Psoas muscle (tissue), 8 donors: ENCODE results near the gene ADGRG3. TPM values are rescaled to one million over a fixed set of nuclear protein-coding genes. Genes with fewer than 3 reads are reported as not detected.

Experiments used
- ATAC-seq, 4 donors: fragments of 200-7000 bp; cut with Tn5 transposase; one replicate each; pipeline ENCODE4 v1.9.1; 2020; ENCODE audit warnings: moderate library complexity in 3 of 4, mild to moderate bottlenecking in 2 of 4
- DNase-seq, 2 donors: peaks; one replicate each; pipeline ENCODE4 v3.0.0-alpha.2; 2020
- H3K27ac ChIP-seq: fragments of 200-600 bp; one replicate; pipeline ENCODE4 v1.8.0; 2022
- H3K27me3 ChIP-seq, 3 donors: fragments of 200-600 bp in 1 of 3; one replicate each; pipeline versions ENCODE4 v1.6.1 to v1.8.0; 2013 to 2022; ENCODE audit warnings: low read length in 2 of 3, mild to moderate bottlenecking in 2 of 3, moderate library complexity in 1 of 3; ENCODE audit not compliant: insufficient read depth in 3 of 3
- H3K36me3 ChIP-seq, 2 donors: fragments of 200-600 bp in 1 of 2; one replicate each; pipeline versions ENCODE4 v1.6.1 to v1.8.0; 2013 to 2022; ENCODE audit warnings: low read depth in 1 of 2, mild to moderate bottlenecking in 1 of 2, moderate library complexity in 1 of 2; ENCODE audit not compliant: insufficient read depth in 1 of 2
- H3K4me1 ChIP-seq: fragments of 200-600 bp; one replicate; pipeline ENCODE4 v1.8.0; 2022
- H3K4me3 ChIP-seq: fragments of 200-600 bp; one replicate; pipeline ENCODE4 v1.8.0; 2022; ENCODE audit warnings: mild to moderate bottlenecking
- H3K9me3 ChIP-seq: fragments of 200-600 bp; one replicate; pipeline ENCODE4 v1.8.0; 2022
- CTCF ChIP-seq: fragments of 200-600 bp; IDR thresholded peaks from one replicate; pipeline ENCODE4 v1.8.0; 2022; ENCODE audit warnings: antibody characterized with exemption
- WGBS, 3 donors: extraction: QIAGEN DNeasy Blood & Tissue Kit; methylation state at CpG; one replicate each; pipeline versions ENCODE4 v1.1.6 to v1.1.7; 2013; 5-methylcytosine and 5-hydroxymethylcytosine counted together
- intact Hi-C, 2 donors: fragments of 100-400 bp; cut with DNase I; formaldehyde crosslinking; loops; one replicate each; pipeline versions ENCODE4 v1.11.0 to v1.14.2; 2022
- polyA plus RNA-seq, 3 donors: library from polyadenylated mRNA; stranded (reverse); fragments of 200-250 nt; gene quantifications; one replicate each; pipeline ENCODE4 v1.2.3, GENCODE V29; 2013
- total RNA-seq, 4 donors: library from RNA; stranded (reverse); fragmentation: NEBNext Ultra II Directional in 2 of 4; extraction: Animal tissue kit (Norgen Biotek cat#: 25700) in 2 of 4; gene quantifications; one replicate each; pipeline versions ENCODE4 v1.2.1 to v1.2.4, GENCODE V29; 2021 to 2023
- donor health status: healthy with polysubstance abuse.
- donor health status: DM: no; HTN: no; CAD: no; lungs with moderate emphysema.
- donor health status: Bipolar disorder and iron deficiency.
- donor health status: healthy.
- donor health status: DM: yes; HTN: yes; CAD: no.
- donor health status: DM: no; HTN: no; CAD: no.
- donor health status: DM: no; HTN: no; CAD: no.
- donor health status: DM: yes; HTN: yes; CAD: no.

Gene ADGRG3
- total and polyA plus RNA-seq, 7 donors, result 0.16 to 0.57 (median 0.31) TPM

GRCh38 chr16:57734925-57735754, 67.0 kb downstream of the ADGRG3 start:
- ATAC-seq (peak; percentile 94 to 96 (median 95)), DNase-seq (peak; percentile 98 to 99)
- Histone ChIP-seq H3K27ac (peak overlapping the region; percentile 89), H3K4me1 (no peaks in the 10 kb centered on the region), H3K4me3 (peak overlapping the region; percentile 89), H3K27me3 (no peaks in the 10 kb centered on the region), H3K36me3 (no peaks in the 10 kb centered on the region), H3K9me3 (no peaks in the 10 kb centered on the region)
- TF ChIP-seq CTCF, result no peak
- WGBS, 3 donors, result 0% methylated on average over 45 of the region's 45 CpGs
- intact Hi-C loops, result no loop called here

- intact Hi-C loops, result no loop called here
- DNase-seq, result no peak
- peak within 1 kb of the TSS; percentile 89 for H3K4me3 ChIP-seq
- no peak for TF ChIP-seq CTCF
- H3K4me1 ChIP-seq, result no peaks in the 10 kb centered on the region
- H3K27ac ChIP-seq, result peak within 1 kb of the TSS; percentile 89
- 0 to 1% (median 1%) methylated on average over 35 of the region's 35 CpGs for WGBS, 3 donors
- no peaks in the 10 kb centered on the region for H3K36me3 ChIP-seq
- no peaks in the 10 kb centered on the region for H3K9me3 ChIP-seq
- no peaks in the 10 kb centered on the region for H3K27me3 ChIP-seq
- ATAC-seq, result no peak
Measured at GRCh38 chr16:57735755-57736418, 67.8 kb downstream of the ADGRG3 start, which contains the start of gene KATNB1. KATNB1 (plus strand) TSS chr16:57735770; CDS start chr16:57737244, 1,474 bp downstream.

GRCh38 chr16:57736419-57737351, 68.6 kb downstream of the ADGRG3 start:
- Histone ChIP-seq H3K36me3 (no peaks in the 10 kb centered on the region), H3K4me3 (peak overlapping the region; percentile 89), H3K27me3 (no peaks in the 10 kb centered on the region), H3K9me3 (no peaks in the 10 kb centered on the region), H3K4me1 (no peaks in the 10 kb centered on the region), H3K27ac (peak overlapping the region; percentile 56)
- DNase-seq (no peak), ATAC-seq (no peak)
- intact Hi-C loops, result no loop called here
- 16 to 20% (median 16%) methylated on average over 23 of the region's 23 CpGs for WGBS, 3 donors
- TF ChIP-seq CTCF, result no peak

- Histone ChIP-seq H3K27ac (no peak overlapping the region), H3K36me3 (peaks cover 0 to 5% of the 10 kb centered on the region in 2 donors), H3K27me3 (no peaks in the 10 kb centered on the region), H3K4me3 (no peak overlapping the region), H3K9me3 (no peaks in the 10 kb centered on the region), H3K4me1 (no peaks in the 10 kb centered on the region)
- intact Hi-C loops, result no loop called here
- WGBS, 3 donors, result 95 to 96% (median 95%) methylated on average over 7 of the region's 7 CpGs
- DNase-seq (no peak), ATAC-seq (no peak)
- no peak for TF ChIP-seq CTCF
Measured at GRCh38 chr16:57738844-57739243, 70.7 kb downstream of the ADGRG3 start.

Other genes with a start within 250 kb of the ADGRG3 start
- gene CIAPIN1, start 220.9 kb upstream of the ADGRG3 start, total RNA-seq, result 10 to 100 TPM; 31.8 to 78.3 (median 50.8) TPM
- 10 to 100 TPM; 41.7 to 76.6 (median 59.7) TPM for gene CIAPIN1, start 220.9 kb upstream of the ADGRG3 start, polyA plus RNA-seq
- 100 to 1,000 TPM; 131 to 184 (median 152) TPM for gene COQ9, start 220.8 kb upstream of the ADGRG3 start, total RNA-seq
- 100 to 1,000 TPM in 2 of 3 donors, 10 to 100 TPM in 1; 85.0 to 169 (median 149) TPM for gene COQ9, start 220.8 kb upstream of the ADGRG3 start, polyA plus RNA-seq
- gene POLR2C, start 205.6 kb upstream of the ADGRG3 start, total RNA-seq, result 10 to 100 TPM; 48.7 to 60.1 (median 53.1) TPM
- gene POLR2C, start 205.6 kb upstream of the ADGRG3 start, polyA plus RNA-seq, result 10 to 100 TPM; 45.1 to 97.1 (median 61.7) TPM
- gene DOK4, start 181.8 kb upstream of the ADGRG3 start, total RNA-seq, result 1 to 10 TPM; 1.5 to 4.3 (median 2.4) TPM
- gene DOK4, start 181.8 kb upstream of the ADGRG3 start, polyA plus RNA-seq, result 1 to 10 TPM; 1.3 to 2.2 (median 1.5) TPM
- 1 to 10 TPM; 1.2 to 2.4 (median 1.9) TPM for gene CCDC102A, start 131.7 kb upstream of the ADGRG3 start, total RNA-seq
- 1 to 10 TPM in 2 of 3 donors, under 1 TPM in 1; 0.95 to 2.1 (median 1.2) TPM for gene CCDC102A, start 131.7 kb upstream of the ADGRG3 start, polyA plus RNA-seq
- gene ADGRG5, start 125.7 kb upstream of the ADGRG3 start, total RNA-seq, result under 1 TPM in 3 of 4 donors, not detected in 1; 0.11 to 0.37 (median 0.19) TPM
- under 1 TPM in 1 of 3 donors, not detected in 2; 0.05 TPM for gene ADGRG5, start 125.7 kb upstream of the ADGRG3 start, polyA plus RNA-seq
- 10 to 100 TPM; 14.2 to 19.4 (median 15.7) TPM for gene ADGRG1, start 39.7 kb upstream of the ADGRG3 start, total RNA-seq
- gene ADGRG1, start 39.7 kb upstream of the ADGRG3 start, polyA plus RNA-seq, result 10 to 100 TPM in 1 of 3 donors, 1 to 10 TPM in 2; 5.3 to 10.4 (median 7.4) TPM
- not detected for gene DRC7, start 26.5 kb downstream of the ADGRG3 start, total RNA-seq
- not detected for gene DRC7, start 26.5 kb downstream of the ADGRG3 start, polyA plus RNA-seq
- gene KATNB1, start 67.5 kb downstream of the ADGRG3 start, total RNA-seq, result 10 to 100 TPM in 1 of 4 donors, 1 to 10 TPM in 3; 6.3 to 13.3 (median 8.6) TPM
- 10 to 100 TPM in 1 of 3 donors, 1 to 10 TPM in 2; 9.2 to 15.6 (median 9.5) TPM for gene KATNB1, start 67.5 kb downstream of the ADGRG3 start, polyA plus RNA-seq
- 10 to 100 TPM in 1 of 4 donors, 1 to 10 TPM in 3; 6.3 to 17.8 (median 7.9) TPM for gene KIFC3, start 134.2 kb downstream of the ADGRG3 start, total RNA-seq
- gene KIFC3, start 134.2 kb downstream of the ADGRG3 start, polyA plus RNA-seq, result 1 to 10 TPM; 3.1 to 7.5 (median 4.3) TPM